Heart right ventricle (tissue), 16 donors: ENCODE results near the gene DNAH17. TPM values are rescaled to one million over a fixed set of nuclear protein-coding genes. Genes with fewer than 3 reads are reported as not detected.

Experiments used
- ATAC-seq, 8 donors: fragments of 200-7000 bp; cut with Tn5 transposase; one replicate each; pipeline ENCODE4 v1.9.1; 2020; ENCODE audit warnings: mild to moderate bottlenecking in 8 of 8, moderate library complexity in 8 of 8, moderate number of reproducible peaks in 1 of 8
- DNase-seq, 2 donors: peaks; one replicate each; pipeline ENCODE4 v3.0.0-alpha.2; 2020
- H3K27ac ChIP-seq, 10 donors: fragments of 200-600 bp; sonication (generic) in 2 of 10; one replicate each; pipeline versions ENCODE4 v1.5.0 to v1.8.0; 2020 to 2022; ENCODE audit warnings: mild to moderate bottlenecking in 3 of 10
- H3K27me3 ChIP-seq, 7 donors: fragments of 200-600 bp; one replicate each; pipeline ENCODE4 v1.8.0; 2021 to 2022; ENCODE audit warnings: mild to moderate bottlenecking in 2 of 7
- H3K36me3 ChIP-seq, 9 donors: fragments of 200-600 bp; sonication (generic) in 1 of 9; one replicate each; pipeline versions ENCODE4 v1.5.0 to v1.8.0; 2020 to 2022; ENCODE audit warnings: mild to moderate bottlenecking in 2 of 9
- H3K4me1 ChIP-seq, 9 donors: fragments of 200-600 bp; sonication (generic) in 1 of 9; one replicate each; pipeline versions ENCODE4 v1.5.0 to v1.8.0; 2020 to 2022; ENCODE audit warnings: mild to moderate bottlenecking in 4 of 9
- H3K4me3 ChIP-seq, 10 donors: fragments of 200-600 bp; sonication (generic) in 2 of 10; one replicate each; pipeline versions ENCODE4 v1.5.0 to v1.8.0; 2020 to 2022; ENCODE audit warnings: mild to moderate bottlenecking in 7 of 10, moderate library complexity in 2 of 10
- H3K9me3 ChIP-seq, 11 donors: fragments of 200-600 bp in 10 of 11; sonication (generic) in 2 of 11; one replicate each; pipeline versions ENCODE4 v1.5.0 to v1.8.0; 2013 to 2022; ENCODE audit warnings: mild to moderate bottlenecking in 2 of 11, control low read depth in 1 of 11, moderate library complexity in 1 of 11
- CTCF ChIP-seq, 9 donors: fragments of 200-600 bp; sonication (generic) in 2 of 9; IDR thresholded peaks; one replicate each; pipeline versions ENCODE4 v1.5.0 to v1.8.0; 2021 to 2022; ENCODE audit warnings: antibody characterized with exemption in 9 of 9, mild to moderate bottlenecking in 5 of 9, moderate library complexity in 1 of 9
- WGBS, 2 donors: extraction: QIAGEN DNeasy Blood & Tissue Kit; methylation state at CpG; one replicate each; pipeline ENCODE4 v1.1.7; 2013; ENCODE audit warnings: inconsistent platforms in 1 of 2; 5-methylcytosine and 5-hydroxymethylcytosine counted together
- intact Hi-C, 10 donors: fragments of 100-400 bp; cut with DNase I; formaldehyde crosslinking; loops; one replicate each; pipeline versions ENCODE4 v1.11.1 to v1.14.2; 2022
- polyA plus RNA-seq, 2 donors: library from polyadenylated mRNA; stranded (reverse); fragments of 200-250 nt; gene quantifications; one replicate each; pipeline ENCODE4 v1.2.3, GENCODE V29; 2013
- total RNA-seq, 10 donors: library from RNA; stranded (reverse); fragmentation: NEBNext Ultra II Directional in 3 of 10; extraction: Animal tissue kit (Norgen Biotek cat#: 25700) in 3 of 10; gene quantifications; one replicate each; pipeline versions ENCODE4 v1.2.1 to v1.2.4, GENCODE V29; 2021 to 2023
- donor health status: Arrhythmogenic right ventricular cardiomyopathy.
- donor health status: ischemic (EF 13 %, LVEDD 7.1; RV severe dilation, severe dysfunction).
- donor health status: healthy with polysubstance abuse.
- donor health status: DM: no; HTN: yes; CAD: no.
- donor health status: DM: no; HTN: no; CAD: no.
- donor health status: ischemic (EF 25% LVEDD 6.9; RV normal size, moderate dysfunction).
- donor health status: ischemic (EF 25% LVEDD 5.7; RV mildly dilated, moderate dysfunction).
- donor health status: healthy.
- donor health status: DM: yes; HTN: yes; CAD: no.
- donor health status: Ischemic cardiomyopathy.
- donor health status: ischemic (EF 35%, LVEDD 5.7; RV mildly dilated, moderate dysfunction).
- donor health status: nonischemic (EF 11% LVEDD 7.7; RV severe dilation, severe dysfunction).
- donor health status: DM: yes; HTN: yes; CAD: no.
- donor health status: PGD.
- donor health status: ischemic (EF 29% LVEDD 5.4; RV normal size, mild dysfunction).
- donor health status: nonischemic (EF 23%, LVEDD 6.1; RV moderate dilation, normal function).

Gene DNAH17
- total and polyA plus RNA-seq, 12 donors: 0.05 to 0.30 (median 0.09) TPM; not detected in 4

- ATAC-seq (no peak), DNase-seq (no peak)
- no peak for TF ChIP-seq CTCF (IDR thresholded peaks at IDR 0.05)
- Histone ChIP-seq H3K27ac (no peak overlapping the region), H3K9me3 (no peaks in the 10 kb centered on the region), H3K4me1 (peaks cover 0 to 21% (median 11%) of the 10 kb centered on the region in 9 donors), H3K27me3 (peaks cover 0 to 6% (median 0%) of the 10 kb centered on the region in 7 donors), H3K4me3 (no peak overlapping the region), H3K36me3 (no peaks in the 10 kb centered on the region)
- intact Hi-C loops: no loop called here
- 89 to 92% methylated on average over 5 of the region's 5 CpGs for WGBS, 2 donors
Measured at GRCh38 chr17:78558989-78559388, 18.2 kb downstream of the DNAH17 start.

- TF ChIP-seq CTCF (IDR thresholded peaks at IDR 0.05): no peak
- Histone ChIP-seq H3K4me1 (peaks cover 0 to 16% (median 11%) of the 10 kb centered on the region in 9 donors), H3K4me3 (no peak overlapping the region), H3K27me3 (peaks cover 0 to 3% (median 0%) of the 10 kb centered on the region in 7 donors), H3K27ac (no peak overlapping the region), H3K9me3 (no peaks in the 10 kb centered on the region), H3K36me3 (no peaks in the 10 kb centered on the region)
- DNase-seq (no peak), ATAC-seq (no peak)
- intact Hi-C loops: no loop called here
- WGBS, 2 donors: 75 to 81% methylated on average over 10 of the region's 10 CpGs
Measured at GRCh38 chr17:78558181-78558850, 18.9 kb downstream of the DNAH17 start.

GRCh38 chr17:78557598-78558039, 19.6 kb downstream of the DNAH17 start:
- Histone ChIP-seq H3K4me3 (no peak overlapping the region), H3K27ac (no peak overlapping the region), H3K36me3 (no peaks in the 10 kb centered on the region), H3K4me1 (peaks cover 0 to 9% (median 4%) of the 10 kb centered on the region in 9 donors), H3K9me3 (no peaks in the 10 kb centered on the region), H3K27me3 (no peaks in the 10 kb centered on the region)
- DNase-seq (no peak), ATAC-seq (no peak)
- no peak for TF ChIP-seq CTCF (IDR thresholded peaks at IDR 0.05)
- WGBS, 2 donors: 41 to 44% methylated on average over 2 of the region's 2 CpGs
- intact Hi-C loops: no loop called here

GRCh38 chr17:78556812-78557211, 20.4 kb downstream of the DNAH17 start:
- Histone ChIP-seq H3K27me3 (no peaks in the 10 kb centered on the region), H3K4me1 (peaks cover 0 to 9% (median 0%) of the 10 kb centered on the region in 9 donors), H3K27ac (peak overlapping the region in 1 of 10 donors; percentile 31), H3K36me3 (no peaks in the 10 kb centered on the region), H3K4me3 (no peak overlapping the region), H3K9me3 (no peaks in the 10 kb centered on the region)
- TF ChIP-seq CTCF (IDR thresholded peaks at IDR 0.05): no peak
- WGBS, 2 donors: 79 to 93% methylated on average over 11 of the region's 11 CpGs
- intact Hi-C loops: no loop called here
- peak in 1 of 2 donors; percentile 28 for DNase-seq
- ATAC-seq: no peak
